Measurements from ENCODE around the gene OAS2.

OAS2 gene

DNA sequence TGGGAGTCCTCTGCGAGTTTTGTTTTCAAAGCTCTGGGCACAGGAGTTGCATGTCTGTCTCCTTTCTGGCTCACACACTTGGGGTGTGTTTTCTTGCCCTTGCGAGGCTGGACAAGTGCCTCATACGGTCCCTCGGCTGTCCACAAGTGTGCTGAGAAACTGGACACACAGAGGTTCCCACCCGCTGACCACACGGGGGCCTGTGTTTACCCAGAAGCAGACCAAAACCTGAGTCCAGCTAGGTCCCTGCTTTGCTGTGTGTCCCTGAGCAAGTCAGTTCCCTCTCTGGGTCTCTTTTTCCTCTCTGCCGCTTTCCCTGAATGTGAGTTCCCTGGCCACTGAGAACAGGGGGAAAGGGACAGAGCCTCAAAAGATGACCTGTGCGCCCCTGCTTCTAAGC, 678 bp upstream of the OAS2 start:
- no peaks in the 10 kb centered on the region for H4K20me1 ChIP-seq (ENCODE audit: insufficient read depth)
- TF ChIP-seq, protein P1, sequence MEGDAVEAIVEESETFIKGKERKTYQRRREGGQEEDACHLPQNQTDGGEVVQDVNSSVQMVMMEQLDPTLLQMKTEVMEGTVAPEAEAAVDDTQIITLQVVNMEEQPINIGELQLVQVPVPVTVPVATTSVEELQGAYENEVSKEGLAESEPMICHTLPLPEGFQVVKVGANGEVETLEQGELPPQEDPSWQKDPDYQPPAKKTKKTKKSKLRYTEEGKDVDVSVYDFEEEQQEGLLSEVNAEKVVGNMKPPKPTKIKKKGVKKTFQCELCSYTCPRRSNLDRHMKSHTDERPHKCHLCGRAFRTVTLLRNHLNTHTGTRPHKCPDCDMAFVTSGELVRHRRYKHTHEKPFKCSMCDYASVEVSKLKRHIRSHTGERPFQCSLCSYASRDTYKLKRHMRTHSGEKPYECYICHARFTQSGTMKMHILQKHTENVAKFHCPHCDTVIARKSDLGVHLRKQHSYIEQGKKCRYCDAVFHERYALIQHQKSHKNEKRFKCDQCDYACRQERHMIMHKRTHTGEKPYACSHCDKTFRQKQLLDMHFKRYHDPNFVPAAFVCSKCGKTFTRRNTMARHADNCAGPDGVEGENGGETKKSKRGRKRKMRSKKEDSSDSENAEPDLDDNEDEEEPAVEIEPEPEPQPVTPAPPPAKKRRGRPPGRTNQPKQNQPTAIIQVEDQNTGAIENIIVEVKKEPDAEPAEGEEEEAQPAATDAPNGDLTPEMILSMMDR (conservative IDR thresholded peaks at IDR 0.05; ENCODE audit: low read depth, low read length): no peak
- H3K36me3 ChIP-seq (ENCODE audit: insufficient read depth): no peaks in the 10 kb centered on the region
- no peaks in the 10 kb centered on the region for H3K27me3 ChIP-seq (ENCODE audit: insufficient read depth, low read depth)
- peak overlapping the region; percentile 88 for H2AFZ ChIP-seq (ENCODE audit: low read depth)
- peak overlapping the region; percentile 84; the same call in 1 of the 2 replicates for H3K4me2 ChIP-seq
- peak overlapping the region; percentile 67 for H3K27ac ChIP-seq
- no peak overlapping the region for H3K4me3 ChIP-seq (IDR thresholded peaks at IDR 0.05; ENCODE audit: insufficient read depth, low read depth, low read length)
- peaks cover 20% of the 10 kb centered on the region for H3K4me1 ChIP-seq (ENCODE audit: low read depth, poor library complexity, severe bottlenecking)
- H3K79me2 ChIP-seq (ENCODE audit: insufficient read depth, low read depth): no peaks in the 10 kb centered on the region
- H3K9ac ChIP-seq: peak overlapping the region; percentile 52; the same call in 1 of the 2 replicates

DNA sequence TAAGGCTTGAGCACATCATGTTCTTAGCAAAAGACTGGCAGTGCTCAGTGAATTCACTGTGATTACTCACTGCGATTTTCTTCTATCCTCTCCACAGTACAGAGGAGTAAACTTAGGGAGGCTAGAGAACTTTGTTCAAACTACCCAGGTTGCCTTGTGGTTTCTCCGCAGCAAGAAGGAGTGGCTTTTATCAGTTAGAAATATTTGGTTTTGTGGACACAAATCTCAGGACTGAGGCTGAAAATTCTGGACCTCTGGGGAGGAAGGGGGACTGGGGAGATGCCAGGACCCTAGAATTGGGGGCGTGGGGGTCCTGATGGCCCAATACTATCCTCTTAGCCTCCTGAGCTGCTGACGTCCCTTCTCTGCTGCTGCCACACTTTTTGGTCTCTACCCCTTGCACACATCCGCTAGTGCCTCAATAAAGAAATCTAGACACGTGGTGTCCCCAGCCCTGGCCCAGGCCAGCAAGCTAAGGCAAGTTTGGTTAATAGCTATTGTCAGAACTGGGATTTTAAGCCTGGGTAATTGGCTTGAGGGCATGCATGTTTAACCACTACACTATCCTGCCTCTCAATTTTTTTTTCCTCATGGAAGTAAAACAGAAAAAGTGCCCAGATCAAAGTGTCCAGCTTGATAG, 842 bp downstream of the OAS2 start:
- H3K36me3 ChIP-seq (ENCODE audit: insufficient read depth): no peaks in the 10 kb centered on the region
- H2AFZ ChIP-seq (ENCODE audit: low read depth): no peak overlapping the region
- H3K27ac ChIP-seq: no peak overlapping the region
- H4K20me1 ChIP-seq (ENCODE audit: insufficient read depth): no peaks in the 10 kb centered on the region
- 0 out of 2 replicates have a peak overlapping the region, but pooled peaks have one; percentile 84 for H3K4me2 ChIP-seq
- H3K79me2 ChIP-seq (ENCODE audit: insufficient read depth, low read depth): no peaks in the 10 kb centered on the region
- TF ChIP-seq, protein P1 (conservative IDR thresholded peaks at IDR 0.05; ENCODE audit: low read depth, low read length): no peak
- H3K4me3 ChIP-seq (IDR thresholded peaks at IDR 0.05; ENCODE audit: insufficient read depth, low read depth, low read length): no peak overlapping the region
- H3K9ac ChIP-seq: no peak overlapping the region
- H3K4me1 ChIP-seq (ENCODE audit: low read depth, poor library complexity, severe bottlenecking): peaks cover 20% of the 10 kb centered on the region
- no peaks in the 10 kb centered on the region for H3K27me3 ChIP-seq (ENCODE audit: insufficient read depth, low read depth)

DNA sequence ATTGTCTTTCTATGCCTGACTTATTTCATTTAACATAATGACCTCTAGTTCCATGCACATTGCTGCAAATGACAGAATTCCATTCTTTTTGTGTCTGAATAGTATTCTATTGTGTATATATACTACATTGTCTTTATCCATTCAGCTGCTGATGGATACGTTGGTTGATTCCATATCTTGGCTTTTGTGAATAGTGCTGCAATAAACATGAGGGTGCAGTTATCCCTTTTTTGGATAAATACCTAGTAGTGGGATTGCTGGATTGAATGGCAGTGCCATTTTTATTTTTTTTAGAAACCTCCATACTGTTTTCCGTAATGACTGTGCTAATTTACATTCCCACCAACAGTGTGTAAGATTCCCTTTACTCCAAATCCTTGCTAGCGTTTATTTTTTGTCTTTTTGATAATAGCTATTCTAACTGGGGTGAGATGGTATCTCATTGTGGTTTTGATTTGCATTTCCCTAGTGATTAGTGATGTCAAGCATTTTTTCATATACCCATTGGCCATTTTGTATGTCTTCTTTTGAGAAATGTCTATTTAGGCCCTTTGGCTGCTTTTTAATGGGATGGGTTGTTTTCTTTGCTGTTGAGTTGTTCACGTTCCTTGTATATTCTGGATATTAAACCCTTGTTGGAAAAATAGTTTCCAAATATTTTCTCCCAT, 2.3 kb downstream of the OAS2 start:
- H4K20me1 ChIP-seq (ENCODE audit: insufficient read depth): no peaks in the 10 kb centered on the region
- peaks cover 20% of the 10 kb centered on the region for H3K4me1 ChIP-seq (ENCODE audit: low read depth, poor library complexity, severe bottlenecking)
- no peaks in the 10 kb centered on the region for H3K79me2 ChIP-seq (ENCODE audit: insufficient read depth, low read depth)
- no peak overlapping the region for H2AFZ ChIP-seq (ENCODE audit: low read depth)
- no peaks in the 10 kb centered on the region for H3K27me3 ChIP-seq (ENCODE audit: insufficient read depth, low read depth)
- H3K9ac ChIP-seq: no peak overlapping the region
- no peaks in the 10 kb centered on the region for H3K36me3 ChIP-seq (ENCODE audit: insufficient read depth)
- no peak overlapping the region for H3K4me3 ChIP-seq (IDR thresholded peaks at IDR 0.05; ENCODE audit: insufficient read depth, low read depth, low read length)
- H3K27ac ChIP-seq: no peak overlapping the region
- no peak overlapping the region for H3K4me2 ChIP-seq
- TF ChIP-seq, protein P1 (conservative IDR thresholded peaks at IDR 0.05; ENCODE audit: low read depth, low read length): no peak

DNA sequence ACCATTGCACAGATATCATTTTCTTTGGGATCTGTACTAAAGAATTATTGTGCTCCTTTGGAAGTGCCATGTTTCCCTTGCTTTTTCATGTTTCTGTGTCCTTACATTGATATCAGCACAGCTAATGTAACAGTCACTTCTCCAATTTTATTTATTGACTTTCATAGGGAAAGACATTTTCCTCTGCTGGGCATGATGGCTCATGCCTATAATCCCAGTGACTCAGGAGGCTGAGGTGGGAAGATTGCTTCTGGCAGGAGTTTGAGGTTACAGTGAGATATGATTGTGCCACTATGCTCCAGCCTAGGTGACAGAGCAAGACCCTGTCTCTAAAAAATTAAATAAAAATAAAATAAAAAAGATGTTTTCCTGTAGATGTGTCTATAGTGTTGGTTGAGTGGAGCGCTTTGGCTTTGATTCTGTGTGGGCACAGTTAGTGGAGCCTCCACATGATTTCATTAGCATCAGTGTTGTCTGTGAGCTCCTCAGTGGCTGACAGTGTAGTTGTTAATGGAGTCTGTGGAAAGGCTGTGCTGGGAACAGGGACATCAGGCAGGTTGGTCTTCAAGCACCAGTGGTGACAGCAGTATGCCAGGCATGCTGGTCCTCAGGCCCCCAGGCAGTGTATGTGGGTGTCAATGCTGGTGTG, 7.4 kb downstream of the OAS2 start:
- Histone ChIP-seq H3K27me3 (ENCODE audit: insufficient read depth, low read depth) (no peaks in the 10 kb centered on the region), H3K36me3 (ENCODE audit: insufficient read depth) (no peaks in the 10 kb centered on the region), H3K79me2 (ENCODE audit: insufficient read depth, low read depth) (no peaks in the 10 kb centered on the region), H3K4me3 (IDR thresholded peaks at IDR 0.05; ENCODE audit: insufficient read depth, low read depth, low read length) (no peak overlapping the region), H3K4me1 (ENCODE audit: low read depth, poor library complexity, severe bottlenecking) (peaks cover 8% of the 10 kb centered on the region), H3K9ac (no peak overlapping the region), H4K20me1 (ENCODE audit: insufficient read depth) (no peaks in the 10 kb centered on the region), H2AFZ (ENCODE audit: low read depth) (no peak overlapping the region), H3K27ac (no peak overlapping the region), H3K4me2 (no peak overlapping the region)
- TF ChIP-seq, protein P1 (conservative IDR thresholded peaks at IDR 0.05; ENCODE audit: low read depth, low read length): no peak
